H9 (cell line): ENCODE data around the gene NDUFS6. TPM values are rescaled to one million over a fixed set of nuclear protein-coding genes. Genes with fewer than 3 reads are reported as not detected.

Experiments used
- DNase-seq: peaks from one replicate; pipeline ENCODE4 v3.0.0-alpha.2; 2017
- H2AFZ ChIP-seq: one replicate; pipeline ENCODE4 v1.6.1; 2013; ENCODE audit warnings: mild to moderate bottlenecking, low read length, control low read depth, moderate library complexity
- H2AK5ac ChIP-seq: 2 replicates; pipeline ENCODE4 v1.6.1; 2013; ENCODE audit warnings: low read length, control low read depth, mixed read lengths; ENCODE audit not compliant: insufficient read length
- H2BK120ac ChIP-seq: one replicate; pipeline ENCODE4 v1.6.1; 2013; ENCODE audit warnings: low read depth, mild to moderate bottlenecking, low read length, control low read depth, inconsistent platforms; ENCODE audit not compliant: poor library complexity, severe bottlenecking
- H2BK12ac ChIP-seq: 2 replicates; pipeline ENCODE4 v1.6.1; 2013; ENCODE audit warnings: low read length, control low read depth, mixed read lengths, low read depth; ENCODE audit not compliant: insufficient read length
- H2BK15ac ChIP-seq: 2 replicates; pipeline ENCODE4 v1.6.1; 2013; ENCODE audit warnings: low read depth, low read length, control low read depth
- H2BK20ac ChIP-seq: one replicate; pipeline ENCODE4 v1.6.1; 2013; ENCODE audit warnings: low read depth, mild to moderate bottlenecking, low read length, control low read depth, inconsistent platforms; ENCODE audit not compliant: poor library complexity, severe bottlenecking
- H2BK5ac ChIP-seq: 2 replicates; pipeline ENCODE4 v1.6.1; 2013; ENCODE audit warnings: low read length, control low read depth, mixed read lengths; ENCODE audit not compliant: insufficient read length
- H3K14ac ChIP-seq: 2 replicates; pipeline ENCODE4 v1.6.1; 2013; ENCODE audit warnings: low read length, control low read depth; ENCODE audit not compliant: insufficient read depth
- H3K18ac ChIP-seq: 2 replicates; pipeline ENCODE4 v1.6.1; 2013; ENCODE audit warnings: low read depth, mild to moderate bottlenecking, mixed read lengths, low read length, control low read depth; ENCODE audit not compliant: insufficient read length
- H3K23ac ChIP-seq: 2 replicates; pipeline ENCODE4 v1.6.1; 2013; ENCODE audit warnings: low read length, control low read depth, mixed read lengths, low read depth; ENCODE audit not compliant: insufficient read length
- H3K23me2 ChIP-seq: 2 replicates; pipeline ENCODE4 v1.6.1; 2013; ENCODE audit warnings: low read depth, mild to moderate bottlenecking, mixed read lengths, low read length, control low read depth; ENCODE audit not compliant: insufficient read length, poor library complexity, severe bottlenecking
- H3K27ac ChIP-seq: 2 replicates; pipeline ENCODE4 v1.5.1; 2013; ENCODE audit warnings: low read length, control low read depth, mixed read lengths, low read depth; ENCODE audit not compliant: insufficient read length
- H3K27me3 ChIP-seq: 2 replicates; pipeline ENCODE4 v1.6.1; 2013; ENCODE audit warnings: low read length, control low read depth, inconsistent platforms; ENCODE audit not compliant: insufficient read depth
- H3K4ac ChIP-seq: 2 replicates; pipeline ENCODE4 v1.6.1; 2013; ENCODE audit warnings: low read depth, mild to moderate bottlenecking, control low read depth, inconsistent platforms, low read length, moderate library complexity
- H3K4me1 ChIP-seq: 2 replicates; pipeline ENCODE4 v1.6.1; 2013; ENCODE audit warnings: low read length, control low read depth, inconsistent platforms; ENCODE audit not compliant: insufficient read depth
- H3K4me2 ChIP-seq: 2 replicates; pipeline ENCODE4 v1.6.1; 2013; ENCODE audit warnings: low read length, control low read depth, mixed read lengths; ENCODE audit not compliant: insufficient read length, insufficient read depth
- H3K56ac ChIP-seq: 2 replicates; pipeline ENCODE4 v1.6.1; 2013; ENCODE audit warnings: low read depth, mild to moderate bottlenecking, mixed read lengths, low read length, control low read depth; ENCODE audit not compliant: insufficient read length
- H3K79me1 ChIP-seq: 2 replicates; pipeline ENCODE4 v1.6.1; 2013; ENCODE audit warnings: low read depth, mild to moderate bottlenecking, moderate library complexity, low read length, control low read depth, inconsistent platforms; ENCODE audit not compliant: insufficient read depth, poor library complexity, severe bottlenecking
- H3K79me2 ChIP-seq: 2 replicates; pipeline ENCODE4 v1.6.1; 2013; ENCODE audit warnings: low read length, control low read depth, inconsistent platforms; ENCODE audit not compliant: insufficient read depth
- H3K9ac ChIP-seq: 2 replicates; pipeline ENCODE4 v1.6.1; 2013; ENCODE audit warnings: low read length, control low read depth, mixed read lengths; ENCODE audit not compliant: insufficient read length; ENCODE audit errors: extremely low read depth
- H3K9me3 ChIP-seq: one replicate; pipeline ENCODE4 v1.6.1; 2013; ENCODE audit warnings: low read depth, low read length, inconsistent platforms; ENCODE audit not compliant: control insufficient read depth
- H3T11ph ChIP-seq: one replicate; pipeline ENCODE4 v1.6.1; 2013; ENCODE audit warnings: mild to moderate bottlenecking, low read length, control low read depth, inconsistent platforms
- H4K20me1 ChIP-seq: one replicate; pipeline ENCODE4 v1.6.1; 2013; ENCODE audit not compliant: control insufficient read depth, insufficient read length, insufficient read depth
- H4K5ac ChIP-seq: 2 replicates; pipeline ENCODE4 v1.6.1; 2013; ENCODE audit warnings: low read depth, mild to moderate bottlenecking, mixed read lengths, low read length, control low read depth; ENCODE audit not compliant: insufficient read length
- H4K8ac ChIP-seq: replicated peaks from 2 replicates; pipeline ENCODE4 v1.6.1; 2013; ENCODE audit warnings: low read length, control low read depth, mixed read lengths, low read depth; ENCODE audit not compliant: insufficient read length
- H4K91ac ChIP-seq: 2 replicates; pipeline ENCODE4 v1.6.1; 2013; ENCODE audit warnings: low read depth, mild to moderate bottlenecking, moderate library complexity, mixed read lengths, low read length, control low read depth; ENCODE audit not compliant: insufficient read length
- H3K27ac Mint-ChIP-seq, 3 experiments: 2 replicates in 2 of 3; 3 replicates in 1 of 3; pipeline ENCODE4 v1.8.0; 2020 to 2021; ENCODE audit warnings: mixed read lengths in 3 of 3, mild to moderate bottlenecking in 1 of 3, moderate library complexity in 1 of 3
- H3K27me3 Mint-ChIP-seq: 2 replicates; pipeline ENCODE4 v1.8.0; 2021; ENCODE audit warnings: low read depth, mild to moderate bottlenecking, moderate library complexity, mixed read lengths
- H3K36me3 Mint-ChIP-seq, 3 experiments: 2 replicates in 2 of 3; 3 replicates in 1 of 3; pipeline ENCODE4 v1.8.0; 2020 to 2021; ENCODE audit warnings: low read depth in 3 of 3, mixed read lengths in 3 of 3; ENCODE audit not compliant: insufficient read depth in 1 of 3
- H3K4me1 Mint-ChIP-seq, 2 experiments: 2 replicates each; pipeline ENCODE4 v1.8.0; 2020; ENCODE audit warnings: mixed read lengths in 2 of 2
- H3K4me3 Mint-ChIP-seq, 2 experiments: 2 replicates in 1 of 2; 3 replicates in 1 of 2; pipeline ENCODE4 v1.8.0; 2020 to 2021; ENCODE audit warnings: mild to moderate bottlenecking in 2 of 2, mixed read lengths in 2 of 2, moderate library complexity in 1 of 2
- H3K9me3 Mint-ChIP-seq, 2 experiments: 2 replicates in 1 of 2; 3 replicates in 1 of 2; pipeline ENCODE4 v1.8.0; 2020; ENCODE audit warnings: mild to moderate bottlenecking in 2 of 2, mixed read lengths in 2 of 2, moderate library complexity in 1 of 2
- CTCF ChIP-seq: fragments of 200-600 bp; sonication (generic); conservative IDR thresholded peaks from 3 replicates; pipeline ENCODE4 v1.8.0; 2021; ENCODE audit warnings: antibody characterized with exemption, mild to moderate bottlenecking
- WGBS: extraction: QIAGEN DNeasy Blood & Tissue Kit; methylation state at CpG from one replicate; pipeline ENCODE4 v1.1.7; 2013; ENCODE audit warnings: missing lambda C conversion rate, low lambda C conversion rate, mixed read lengths; ENCODE audit not compliant: insufficient read length; ENCODE audit errors: extremely low coverage; 5-methylcytosine and 5-hydroxymethylcytosine counted together
- total RNA-seq: library from RNA; stranded (reverse); gene quantifications from 2 replicates; pipeline ENCODE4 v1.2.1, GENCODE V29; 2021

Gene NDUFS6
- total RNA-seq, 1 experiment from 2014 or later, result 62.5 TPM

DNA sequence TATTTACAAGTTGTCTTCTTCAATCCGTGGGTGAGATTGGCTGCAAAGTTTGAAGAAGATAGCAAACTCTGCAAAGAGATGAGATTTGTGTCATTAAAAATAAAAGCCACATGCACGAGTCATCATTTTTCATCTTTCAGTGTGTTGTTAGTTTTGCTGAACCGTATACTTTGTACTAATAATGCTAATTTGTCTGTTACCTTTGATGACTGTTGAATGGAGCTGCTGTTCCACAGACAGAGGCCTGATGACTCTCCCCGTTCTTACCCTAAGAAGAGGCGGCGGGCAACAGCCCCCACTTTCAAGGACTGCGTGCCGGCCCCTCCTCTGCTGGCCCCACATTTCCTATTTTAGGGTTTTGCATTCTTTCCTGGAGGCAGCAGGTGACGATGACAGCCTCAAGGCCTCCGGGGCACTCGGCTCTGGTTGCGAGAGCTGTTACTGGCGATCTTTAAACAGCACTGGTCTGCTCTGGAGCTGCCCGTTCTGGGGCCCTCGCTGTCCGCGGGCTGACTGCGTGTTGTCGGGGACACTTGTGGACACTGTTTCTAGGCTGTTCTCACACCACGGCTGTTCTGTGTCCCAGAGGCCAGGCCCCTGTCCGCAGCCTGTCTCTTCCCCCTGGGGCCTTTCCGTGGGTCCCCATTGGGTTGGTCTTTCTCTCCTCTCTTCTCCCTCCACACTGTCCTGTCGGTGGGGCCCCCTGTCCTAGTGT lies 35.1 kb downstream of the NDUFS6 start:
- Histone ChIP-seq H3K18ac (no peak overlapping the region), H2BK5ac (no peak overlapping the region), H4K8ac (no peak overlapping the region), H4K5ac (no peak overlapping the region), H3K4ac (no peak overlapping the region), H3K79me2 (no peaks in the 10 kb centered on the region), H3K9ac (no peak overlapping the region), H2BK20ac (no peak overlapping the region), H3K79me1 (no peaks in the 10 kb centered on the region), H2BK12ac (no peak overlapping the region), H2AK5ac (no peak overlapping the region), H2BK15ac (no peak overlapping the region), H3K23me2 (no peaks in the 10 kb centered on the region), H2BK120ac (no peak overlapping the region), H3K14ac (no peak overlapping the region), H3K27me3 (no peaks in the 10 kb centered on the region), H3K4me2 (no peak overlapping the region), H3K56ac (no peak overlapping the region), H3K9me3 (no peaks in the 10 kb centered on the region), H3T11ph (no peak overlapping the region), H3K4me1 (no peaks in the 10 kb centered on the region), H3K23ac (no peak overlapping the region), H2AFZ (no peak overlapping the region), H3K27ac (no peak overlapping the region), H4K91ac (no peak overlapping the region), H4K20me1 (no peaks in the 10 kb centered on the region)
- H3K4me1 Mint-ChIP-seq, result peaks cover 22 to 46% of the 10 kb centered on the region in 2 experiments
- H3K4me3 Mint-ChIP-seq, result no peak overlapping the region
- H3K27me3 Mint-ChIP-seq, result peaks cover 26% of the 10 kb centered on the region
- WGBS, result no CpG with 5 or more reads among the region's 23 CpGs
- H3K9me3 Mint-ChIP-seq, result no peaks in the 10 kb centered on the region; a peak in 1 of 5 replicates
- TF ChIP-seq CTCF, result no peak
- DNase-seq, result no peak
- H3K27ac Mint-ChIP-seq, result peak overlapping the region in 1 of 3 experiments; percentile 11; a peak in 2 of 7 replicates
- H3K36me3 Mint-ChIP-seq, result no peaks in the 10 kb centered on the region
